Measurements from ENCODE around the gene SLC2A8. TPM values are rescaled to one million over a fixed set of nuclear protein-coding genes. Genes with fewer than 3 reads are reported as not detected.

SLC2A8 gene
- total RNA-seq, 1 experiment from 2014 or later, result 55.7 TPM

DNA sequence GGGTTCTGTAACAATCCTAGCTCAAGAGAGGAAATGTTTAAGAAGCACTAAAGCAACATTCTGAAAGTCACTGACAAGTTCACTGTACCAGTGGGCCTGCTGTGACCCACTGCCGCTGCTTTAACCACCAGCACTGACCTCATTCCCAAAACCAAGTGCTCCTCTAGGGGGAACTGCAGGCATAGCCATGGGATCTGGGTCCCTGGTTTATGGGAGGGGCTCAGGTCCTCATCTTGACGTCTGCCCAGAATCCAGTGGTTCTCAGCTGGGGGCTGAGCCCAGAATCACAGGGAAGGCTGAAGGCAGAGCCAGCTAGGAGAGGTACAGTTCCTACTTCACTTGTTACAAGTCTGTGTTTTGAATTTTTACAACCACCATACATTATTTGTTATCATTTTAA, 36.1 kb upstream of the SLC2A8 start:
- ChIA-PET CTCF (no interaction called here), POLR2A (interaction anchor here (0.6 kb wide), 1 partner anchor 36 kb away, joined by 6 read pairs; the partner anchor contains the start of gene SLC2A8)
- ATAC-seq (peak; percentile 87), DNase-seq (ENCODE audit: low read depth, low spot score) (no peak)
- Histone ChIP-seq H3K27ac (ENCODE audit: low read length) (no peak overlapping the region), H3K4me3 (ENCODE audit: low read depth in 2 of 2, low read length in 2 of 2) (no peak overlapping the region), H3K4me1 (ENCODE audit: control insufficient read depth, insufficient read depth, low read length) (no peaks in the 10 kb centered on the region), H3K9me3 (ENCODE audit: control insufficient read depth, insufficient read depth, low read depth, low read length) (no peaks in the 10 kb centered on the region), H3K27me3 (ENCODE audit: control insufficient read depth, insufficient read depth, low read length) (no peaks in the 10 kb centered on the region), H3K36me3 (ENCODE audit: control insufficient read depth, insufficient read depth, low read length) (no peaks in the 10 kb centered on the region)
- BruUV-seq (replicated peaks), result no TSS peak
- in situ Hi-C loops (cut with HindIII; ENCODE audit: low pct_unique_long_range_greater_than_20kb, low sequenced_read_pairs), result no loop called here
- TF ChIP-seq TCF7L2 (IDR thresholded peaks at IDR 0.05; ENCODE audit: low read depth, low read length), result no peak
- TF ChIP-seq SIN3A (IDR thresholded peaks at IDR 0.05; ENCODE audit: borderline replicate concordance, insufficient read depth, low read depth, low read length), result no peak
- TF ChIP-seq POLR2AphosphoS5 (IDR thresholded peaks at IDR 0.05; ENCODE audit: low read depth, low read length), result no peak
- TF ChIP-seq, protein P1, sequence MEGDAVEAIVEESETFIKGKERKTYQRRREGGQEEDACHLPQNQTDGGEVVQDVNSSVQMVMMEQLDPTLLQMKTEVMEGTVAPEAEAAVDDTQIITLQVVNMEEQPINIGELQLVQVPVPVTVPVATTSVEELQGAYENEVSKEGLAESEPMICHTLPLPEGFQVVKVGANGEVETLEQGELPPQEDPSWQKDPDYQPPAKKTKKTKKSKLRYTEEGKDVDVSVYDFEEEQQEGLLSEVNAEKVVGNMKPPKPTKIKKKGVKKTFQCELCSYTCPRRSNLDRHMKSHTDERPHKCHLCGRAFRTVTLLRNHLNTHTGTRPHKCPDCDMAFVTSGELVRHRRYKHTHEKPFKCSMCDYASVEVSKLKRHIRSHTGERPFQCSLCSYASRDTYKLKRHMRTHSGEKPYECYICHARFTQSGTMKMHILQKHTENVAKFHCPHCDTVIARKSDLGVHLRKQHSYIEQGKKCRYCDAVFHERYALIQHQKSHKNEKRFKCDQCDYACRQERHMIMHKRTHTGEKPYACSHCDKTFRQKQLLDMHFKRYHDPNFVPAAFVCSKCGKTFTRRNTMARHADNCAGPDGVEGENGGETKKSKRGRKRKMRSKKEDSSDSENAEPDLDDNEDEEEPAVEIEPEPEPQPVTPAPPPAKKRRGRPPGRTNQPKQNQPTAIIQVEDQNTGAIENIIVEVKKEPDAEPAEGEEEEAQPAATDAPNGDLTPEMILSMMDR (IDR thresholded peaks at IDR 0.05), result no peak
- TF ChIP-seq, protein P2, sequence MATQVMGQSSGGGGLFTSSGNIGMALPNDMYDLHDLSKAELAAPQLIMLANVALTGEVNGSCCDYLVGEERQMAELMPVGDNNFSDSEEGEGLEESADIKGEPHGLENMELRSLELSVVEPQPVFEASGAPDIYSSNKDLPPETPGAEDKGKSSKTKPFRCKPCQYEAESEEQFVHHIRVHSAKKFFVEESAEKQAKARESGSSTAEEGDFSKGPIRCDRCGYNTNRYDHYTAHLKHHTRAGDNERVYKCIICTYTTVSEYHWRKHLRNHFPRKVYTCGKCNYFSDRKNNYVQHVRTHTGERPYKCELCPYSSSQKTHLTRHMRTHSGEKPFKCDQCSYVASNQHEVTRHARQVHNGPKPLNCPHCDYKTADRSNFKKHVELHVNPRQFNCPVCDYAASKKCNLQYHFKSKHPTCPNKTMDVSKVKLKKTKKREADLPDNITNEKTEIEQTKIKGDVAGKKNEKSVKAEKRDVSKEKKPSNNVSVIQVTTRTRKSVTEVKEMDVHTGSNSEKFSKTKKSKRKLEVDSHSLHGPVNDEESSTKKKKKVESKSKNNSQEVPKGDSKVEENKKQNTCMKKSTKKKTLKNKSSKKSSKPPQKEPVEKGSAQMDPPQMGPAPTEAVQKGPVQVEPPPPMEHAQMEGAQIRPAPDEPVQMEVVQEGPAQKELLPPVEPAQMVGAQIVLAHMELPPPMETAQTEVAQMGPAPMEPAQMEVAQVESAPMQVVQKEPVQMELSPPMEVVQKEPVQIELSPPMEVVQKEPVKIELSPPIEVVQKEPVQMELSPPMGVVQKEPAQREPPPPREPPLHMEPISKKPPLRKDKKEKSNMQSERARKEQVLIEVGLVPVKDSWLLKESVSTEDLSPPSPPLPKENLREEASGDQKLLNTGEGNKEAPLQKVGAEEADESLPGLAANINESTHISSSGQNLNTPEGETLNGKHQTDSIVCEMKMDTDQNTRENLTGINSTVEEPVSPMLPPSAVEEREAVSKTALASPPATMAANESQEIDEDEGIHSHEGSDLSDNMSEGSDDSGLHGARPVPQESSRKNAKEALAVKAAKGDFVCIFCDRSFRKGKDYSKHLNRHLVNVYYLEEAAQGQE (IDR thresholded peaks at IDR 0.05; ENCODE audit: insufficient read depth in 1 of 2, low read depth in 2 of 2, low read length in 1 of 2), result no peak
- intact Hi-C loops (cut with micrococcal nuclease; ENCODE audit: unreplicated experiment), result no loop called here

DNA sequence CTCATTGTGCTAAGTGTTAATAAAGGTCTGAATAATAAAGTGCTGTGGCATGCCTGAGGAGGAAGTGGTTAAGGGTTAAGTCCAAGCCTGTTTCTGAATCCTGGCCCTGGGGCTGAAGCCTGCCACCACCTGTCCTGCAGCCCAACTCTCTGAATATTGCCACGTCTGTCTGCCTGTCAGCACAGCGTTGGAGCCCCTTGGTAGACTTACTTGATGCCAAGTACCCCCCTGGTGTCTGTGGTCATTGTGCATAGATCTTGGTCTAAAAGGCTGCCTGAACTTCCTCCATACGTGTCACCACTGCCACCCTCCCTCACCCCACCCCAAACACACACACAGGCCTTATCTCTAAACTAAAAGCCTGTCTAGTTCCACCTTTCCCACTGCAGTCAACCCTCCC, 35.4 kb upstream of the SLC2A8 start:
- no peak for DNase-seq (ENCODE audit: low read depth, low spot score)

DNA sequence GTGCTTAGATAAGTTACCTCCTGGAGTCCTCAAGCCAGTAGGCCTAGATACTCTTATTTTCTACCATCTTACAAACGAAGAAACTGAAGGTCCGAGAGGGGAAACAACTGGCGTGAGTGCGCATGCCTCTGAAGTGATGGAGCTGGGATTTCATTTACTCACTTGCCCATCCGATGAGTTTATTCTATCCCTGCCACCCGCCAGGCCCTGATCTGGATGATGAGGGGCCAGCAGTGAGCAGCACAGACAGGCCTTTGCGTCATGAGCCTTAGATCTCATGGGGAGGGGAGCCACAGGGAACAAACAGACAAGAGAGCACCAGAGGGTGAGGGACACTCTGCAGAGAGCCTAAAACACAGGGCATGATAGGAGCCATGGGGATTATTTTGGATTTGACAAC, 34.1 kb upstream of the SLC2A8 start:
- H3K9me3 ChIP-seq (ENCODE audit: control insufficient read depth, insufficient read depth, low read depth, low read length), result no peaks in the 10 kb centered on the region
- CTCF ChIA-PET, result no interaction called here
- in situ Hi-C loops (cut with HindIII; ENCODE audit: low pct_unique_long_range_greater_than_20kb, low sequenced_read_pairs), result no loop called here
- H3K27ac ChIP-seq (ENCODE audit: low read length), result no peak overlapping the region
- H3K4me3 ChIP-seq (ENCODE audit: low read depth in 2 of 2, low read length in 2 of 2), result no peak overlapping the region
- no peaks in the 10 kb centered on the region for H3K4me1 ChIP-seq (ENCODE audit: control insufficient read depth, insufficient read depth, low read length)
- H3K36me3 ChIP-seq (ENCODE audit: control insufficient read depth, insufficient read depth, low read length), result no peaks in the 10 kb centered on the region
- ATAC-seq (no peak), DNase-seq (ENCODE audit: low read depth, low spot score) (no peak)
- POLR2A ChIA-PET, result no interaction called here
- H3K27me3 ChIP-seq (ENCODE audit: control insufficient read depth, insufficient read depth, low read length), result no peaks in the 10 kb centered on the region
- intact Hi-C loops (cut with micrococcal nuclease; ENCODE audit: unreplicated experiment), result no loop called here
- TF ChIP-seq SIN3A (IDR thresholded peaks at IDR 0.05; ENCODE audit: borderline replicate concordance, insufficient read depth, low read depth, low read length), result no peak
- TF ChIP-seq, protein P1 (IDR thresholded peaks at IDR 0.05), result no peak
- BruUV-seq (replicated peaks), result no TSS peak

More for the DNA sequence above, 35.4 kb upstream of the SLC2A8 start:
- Histone ChIP-seq H3K27me3 (ENCODE audit: control insufficient read depth, insufficient read depth, low read length) (no peaks in the 10 kb centered on the region), H3K27ac (ENCODE audit: low read length) (no peak overlapping the region), H3K4me1 (ENCODE audit: control insufficient read depth, insufficient read depth, low read length) (no peaks in the 10 kb centered on the region), H3K9me3 (ENCODE audit: control insufficient read depth, insufficient read depth, low read depth, low read length) (no peaks in the 10 kb centered on the region), H3K4me3 (ENCODE audit: low read depth in 2 of 2, low read length in 2 of 2) (no peak overlapping the region), H3K36me3 (ENCODE audit: control insufficient read depth, insufficient read depth, low read length) (no peaks in the 10 kb centered on the region)
- POLR2A ChIA-PET, result no interaction called here
- in situ Hi-C loops (cut with HindIII; ENCODE audit: low pct_unique_long_range_greater_than_20kb, low sequenced_read_pairs) (no loop called here), intact Hi-C loops (cut with micrococcal nuclease; ENCODE audit: unreplicated experiment) (no loop called here)
- CTCF ChIA-PET, result no interaction called here
- no peak for ATAC-seq
- no TSS peak for BruUV-seq (replicated peaks)
- TF ChIP-seq TCF7L2 (IDR thresholded peaks at IDR 0.05; ENCODE audit: low read depth, low read length), result no peak

Measured in Panc1 (cell line).